Activated naive CD8-positive, alpha-beta T cell (primary cell): ENCODE measurements around the gene GIPC1.

Experiments used
- H3K27ac Mint-ChIP-seq: one replicate; pipeline ENCODE4 v1.8.0; 2021; ENCODE audit warnings: mixed read lengths
- H3K27me3 Mint-ChIP-seq: one replicate; pipeline ENCODE4 v1.8.0; 2021; ENCODE audit warnings: mixed read lengths
- H3K36me3 Mint-ChIP-seq: one replicate; pipeline ENCODE4 v1.8.0; 2021; ENCODE audit warnings: mixed read lengths
- H3K4me1 Mint-ChIP-seq: one replicate; pipeline ENCODE4 v1.8.0; 2021; ENCODE audit warnings: low read depth, mixed read lengths
- H3K4me3 Mint-ChIP-seq: one replicate; pipeline ENCODE4 v1.8.0; 2021; ENCODE audit warnings: mild to moderate bottlenecking, mixed read lengths
- H3K9me3 Mint-ChIP-seq: one replicate; pipeline ENCODE4 v1.8.0; 2021; ENCODE audit warnings: low read depth, mixed read lengths

GIPC1 gene

GRCh38 chr19:14428882-14429416 lies 67.0 kb downstream of the GIPC1 start:
- peaks cover 15% of the 10 kb centered on the region for H3K4me1 Mint-ChIP-seq
- H3K27me3 Mint-ChIP-seq, result no peaks in the 10 kb centered on the region
- no peak overlapping the region for H3K4me3 Mint-ChIP-seq

More at GRCh38 chr19:14428882-14429416, 67.0 kb downstream of the GIPC1 start:
- no peaks in the 10 kb centered on the region for H3K36me3 Mint-ChIP-seq
- no peak overlapping the region for H3K27ac Mint-ChIP-seq
- no peaks in the 10 kb centered on the region for H3K9me3 Mint-ChIP-seq
